GM21576 (cell line): ENCODE results near the gene THEM5.

Experiments used
- ATAC-seq: cut with Tn5 transposase; IDR thresholded peaks from one replicate; pipeline ENCODE4 v1.9.1; 2021; ENCODE audit warnings: mild to moderate bottlenecking, moderate library complexity; ENCODE audit not compliant: unreplicated experiment

THEM5 gene

GRCh38 chr1:151840421-151840820 lies 13.1 kb downstream of the THEM5 start:
- ATAC-seq: no peak

DNA sequence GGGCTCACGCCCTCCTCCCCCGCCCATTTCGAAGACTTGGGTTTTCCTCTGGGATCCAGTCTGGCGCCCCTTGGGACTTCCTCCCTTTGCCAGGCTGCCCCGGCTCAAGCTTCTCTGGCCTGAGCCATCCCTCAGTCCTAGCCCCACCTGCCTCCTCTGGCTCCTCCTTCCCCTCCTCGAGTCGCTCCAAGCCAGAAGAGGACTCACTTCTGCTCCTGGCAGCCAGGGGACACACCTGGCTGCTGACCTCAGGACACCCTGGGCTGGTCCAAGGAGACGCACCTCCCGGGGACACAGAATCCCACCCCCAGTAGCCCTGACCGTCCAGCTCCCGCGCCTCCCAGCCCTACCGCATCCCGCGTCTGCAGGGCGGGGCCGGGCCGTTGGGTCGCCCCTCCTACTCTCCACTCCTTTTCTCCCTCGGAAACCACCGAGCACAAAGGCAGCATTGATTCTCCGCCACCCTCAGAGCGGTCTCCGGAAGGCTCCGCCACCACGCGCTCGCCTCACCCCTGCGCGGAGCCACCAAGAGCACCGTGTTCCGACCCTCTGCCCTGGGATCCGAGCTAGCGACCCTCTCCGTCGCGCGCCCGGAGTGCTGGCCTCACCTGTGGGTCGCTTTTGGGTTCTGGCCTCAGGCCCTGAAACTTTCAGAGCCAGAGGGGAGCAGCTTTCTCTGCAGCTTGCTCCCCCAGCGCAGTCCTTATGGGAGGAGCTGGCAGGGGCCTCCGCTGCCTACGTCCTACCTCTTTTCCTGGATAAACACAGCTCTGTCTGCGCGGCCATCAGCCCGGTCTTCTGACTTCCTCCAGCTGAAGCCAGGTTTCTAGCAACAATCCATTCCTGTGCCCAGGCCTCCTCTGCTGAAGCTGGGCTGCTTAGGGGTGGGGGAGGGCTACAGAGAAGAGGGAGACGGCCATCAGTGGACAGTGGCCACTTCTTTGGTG lies 13.8 kb downstream of the THEM5 start, which contains the start of gene C2CD4D:
C2CD4D (minus strand) TSS at position 364 of the 947 bp plus-strand sequence. CDS start 831 bp downstream, outside the sequence.
- no peak for ATAC-seq

DNA sequence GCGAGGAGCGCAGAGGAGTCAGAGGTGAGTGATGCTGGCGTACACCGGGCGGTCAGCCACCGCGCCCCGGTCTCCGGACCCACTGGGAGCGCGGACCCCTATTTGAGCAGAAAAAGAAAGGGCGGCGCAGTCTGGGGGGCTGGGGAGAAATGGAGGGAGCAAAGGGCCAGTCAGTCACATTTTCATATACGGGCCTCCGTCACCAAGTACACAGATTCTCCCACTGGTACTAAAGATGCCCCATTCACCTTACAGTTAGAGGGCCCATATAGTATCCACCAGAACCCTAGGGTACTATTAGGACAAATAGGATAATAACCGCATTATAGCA lies 14.5 kb downstream of the THEM5 start:
- no peak for ATAC-seq

GRCh38 chr1:151838222-151839081 lies 15.1 kb downstream of the THEM5 start:
- ATAC-seq: no peak

- ATAC-seq: no peak
These were observed 15.7 kb downstream of the THEM5 start for GRCh38 chr1:151837884-151838221.

GRCh38 chr1:151837197-151837596 lies 16.3 kb downstream of the THEM5 start:
- ATAC-seq: no peak

DNA sequence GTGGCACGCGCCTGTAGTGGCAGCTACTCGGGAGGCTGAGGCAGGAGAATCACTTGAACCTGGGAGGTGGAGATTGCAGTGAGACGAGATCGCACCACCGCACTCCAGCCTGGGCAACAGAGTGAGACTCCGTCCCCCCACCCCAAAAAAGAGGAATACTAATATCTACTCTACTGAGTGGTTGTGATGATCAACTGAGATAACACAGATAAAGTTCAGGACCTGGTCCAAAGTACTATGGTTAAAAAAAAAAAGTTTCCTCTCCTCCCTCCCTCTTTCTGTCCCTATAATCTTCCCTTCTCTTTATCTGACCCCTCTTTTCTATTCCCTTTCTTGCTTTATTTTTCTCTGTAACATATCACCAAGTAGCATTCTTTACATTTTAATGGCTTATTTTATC lies 17.9 kb downstream of the THEM5 start:
- no peak for ATAC-seq

- no peak for ATAC-seq
These were observed 19.3 kb downstream of the THEM5 start for GRCh38 chr1:151834239-151834638.

GRCh38 chr1:151833172-151833900 lies 20.2 kb downstream of the THEM5 start:
- no peak for ATAC-seq

DNA sequence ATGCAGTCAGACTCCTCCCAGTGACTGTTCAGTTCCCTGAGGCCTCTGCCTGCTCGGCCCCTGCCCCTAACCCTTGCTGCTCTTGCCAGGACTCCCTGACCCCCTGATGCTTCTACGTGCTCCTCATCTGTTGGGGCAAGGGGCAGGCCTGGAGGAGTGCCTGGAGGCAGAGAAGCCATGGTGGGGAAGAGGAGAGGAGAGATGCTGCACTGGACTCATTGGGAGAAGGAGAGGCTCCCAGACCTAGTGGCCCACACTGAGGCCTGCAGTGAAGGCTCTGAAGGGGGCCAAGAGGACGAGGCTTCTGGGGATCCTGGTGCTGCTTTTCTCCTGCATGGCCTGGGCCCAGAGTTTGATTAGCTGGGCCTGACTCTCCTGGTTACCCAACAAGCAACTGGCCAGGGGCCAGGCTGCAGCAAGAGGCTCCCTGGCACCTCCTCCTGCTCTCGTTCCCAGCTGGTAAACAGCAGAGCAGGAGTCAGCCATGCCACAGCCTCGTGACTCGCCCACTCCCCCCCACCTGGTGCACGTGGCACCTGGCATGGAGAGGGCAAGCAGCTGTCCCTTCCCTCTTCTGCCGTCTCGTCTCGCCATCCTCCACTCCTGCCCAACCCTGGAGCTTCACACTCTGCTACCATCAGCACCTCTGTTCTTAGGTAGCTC lies 21.1 kb downstream of the THEM5 start:
- ATAC-seq: no peak

DNA sequence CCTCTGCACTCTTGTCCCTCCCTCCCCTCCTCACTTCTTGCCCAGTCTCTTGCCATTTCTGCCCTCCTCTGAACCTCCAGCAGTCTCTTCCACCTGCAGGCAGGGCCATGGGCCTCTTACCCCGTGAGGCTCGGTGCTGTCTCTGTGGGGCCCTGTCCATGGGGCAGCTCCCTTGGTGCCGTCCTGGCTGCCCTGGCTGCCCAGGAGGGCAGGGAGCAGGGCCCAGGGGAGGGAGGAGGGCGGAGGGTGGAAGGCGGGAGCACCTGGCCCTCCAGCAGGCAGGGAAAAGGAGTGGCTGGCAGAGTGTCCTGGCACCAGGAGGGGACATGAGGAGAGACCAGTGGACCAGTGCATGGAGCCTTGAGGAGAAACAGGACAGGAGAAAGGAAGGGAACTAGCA lies 21.9 kb downstream of the THEM5 start, which contains the start of gene RORC:
RORC (minus strand) TSS at position 198 of the 400 bp plus-strand sequence; CDS start at position 160, 38 bp downstream.
- ATAC-seq: no peak

DNA sequence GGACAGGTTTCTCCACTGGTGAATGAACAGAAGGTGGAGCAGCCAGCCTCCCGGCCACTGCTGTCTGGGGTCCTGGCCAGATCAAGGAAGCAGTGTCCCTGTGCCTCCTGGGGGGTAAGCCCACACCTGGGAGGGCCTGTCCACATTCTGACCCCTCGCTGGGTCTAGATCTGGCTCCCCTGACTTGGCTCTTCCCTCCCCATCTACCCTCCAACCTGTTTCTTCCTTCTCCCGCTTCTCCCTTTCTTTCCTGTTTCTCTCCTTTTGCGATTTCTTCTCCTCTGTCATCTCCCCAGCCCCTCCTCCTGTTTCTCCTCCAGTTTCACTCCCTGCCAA lies 22.3 kb downstream of the THEM5 start:
- no peak for ATAC-seq

GRCh38 chr1:151830055-151830454 lies 23.5 kb downstream of the THEM5 start:
- no peak for ATAC-seq

- ATAC-seq: no peak
These were observed 24.0 kb downstream of the THEM5 start for GRCh38 chr1:151829352-151830046.

DNA sequence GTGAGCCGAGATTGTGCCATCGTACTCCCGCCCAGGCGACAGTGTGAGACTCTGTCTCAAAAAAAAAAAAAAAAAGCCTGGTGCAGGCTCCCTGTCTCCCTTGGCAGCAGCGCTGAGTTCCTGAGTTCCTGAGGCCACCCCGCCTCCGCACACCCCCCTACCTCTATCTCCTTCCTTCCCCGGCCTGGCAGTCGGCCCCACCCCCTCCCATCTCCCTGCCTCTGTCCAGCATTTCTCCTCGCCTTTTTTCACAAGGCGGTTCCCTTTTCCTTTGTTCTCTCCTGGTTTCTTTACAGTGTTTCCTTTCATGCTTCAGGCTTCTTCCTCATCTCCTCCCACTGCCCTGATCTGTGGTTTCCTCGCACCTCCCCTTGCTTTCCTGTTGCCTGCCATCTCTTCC lies 24.6 kb downstream of the THEM5 start:
- ATAC-seq: no peak

GRCh38 chr1:151827853-151828252 lies 25.7 kb downstream of the THEM5 start:
- ATAC-seq: no peak

GRCh38 chr1:151825751-151826660 lies 27.5 kb downstream of the THEM5 start:
- ATAC-seq: no peak

- ATAC-seq: no peak
These were observed 28.3 kb downstream of the THEM5 start for GRCh38 chr1:151825204-151825603.

- ATAC-seq: no peak
These were observed 30.3 kb downstream of the THEM5 start for GRCh38 chr1:151823175-151823574.
